Peyer's patch (tissue), 4 donors: ENCODE measurements around the gene NOB1. TPM values are rescaled to one million over a fixed set of nuclear protein-coding genes. Genes with fewer than 3 reads are reported as not detected.
A peak's percentile ranks its signal among the peaks of the same experiment; 100 is the strongest.

Experiments used
- DNase-seq, 3 donors: peaks; one replicate each; pipeline ENCODE4 v3.0.0-alpha.2; 2017 to 2019
- H3K27ac ChIP-seq, 4 donors: fragments of 200-600 bp; sonication (generic); one replicate each; pipeline ENCODE4 v1.5.1; 2016 to 2019
- H3K27me3 ChIP-seq, 2 donors: fragments of 200-600 bp; sonication (generic); one replicate each; pipeline ENCODE4 v1.5.1; 2019
- H3K36me3 ChIP-seq, 3 donors: fragments of 200-600 bp; sonication (generic); one replicate each; pipeline ENCODE4 v1.5.1; 2016 to 2019
- H3K4me1 ChIP-seq, 4 donors: fragments of 200-600 bp; sonication (generic); one replicate each; pipeline ENCODE4 v1.5.1; 2016 to 2019
- H3K4me3 ChIP-seq, 4 donors: fragments of 200-600 bp; sonication (generic); 1 replicate in 3 of 4; 2 replicates in 1 of 4; pipeline ENCODE4 v1.5.1; 2016 to 2019; ENCODE audit warnings: mild to moderate bottlenecking in 1 of 4
- H3K9me3 ChIP-seq, 4 donors: fragments of 200-600 bp; sonication (generic); one replicate each; pipeline ENCODE4 v1.5.1; 2016 to 2019; ENCODE audit warnings: mild to moderate bottlenecking in 1 of 4
- CTCF ChIP-seq, 6 experiments: fragments of 450-650 bp in 4 of 6; fragments of 200-600 bp in 2 of 6; sonication (generic) in 1 of 6; IDR thresholded peaks; one replicate each; pipeline ENCODE4 v1.5.1; 2017 to 2019; ENCODE audit warnings: antibody characterized with exemption in 6 of 6, mild to moderate bottlenecking in 3 of 6, moderate library complexity in 1 of 6
- POLR2A ChIP-seq, 2 donors: fragments of 450-650 bp; IDR thresholded peaks; one replicate each; pipeline ENCODE4 v1.5.1; 2017; ENCODE audit warnings: antibody characterized with exemption in 2 of 2, mild to moderate bottlenecking in 2 of 2, moderate library complexity in 2 of 2
- total RNA-seq, 4 donors: library from RNA; depleted of rRNA; stranded (reverse); fragments of >200 nt; gene quantifications; one replicate each; pipeline ENCODE4 v1.1.0, GENCODE V29; 2016

The NOB1 gene
- total RNA-seq, 4 donors from 2014 or later, result 13.5 to 37.1 (median 27.7) TPM

GRCh38 chr16:69712277-69712676, 42.4 kb downstream of the NOB1 start:
- Histone ChIP-seq H3K4me1 (no peaks in the 10 kb centered on the region), H3K9me3 (no peaks in the 10 kb centered on the region), H3K27me3 (no peaks in the 10 kb centered on the region), H3K36me3 (peaks cover 0 to 40% (median 0%) of the 10 kb centered on the region in 3 donors), H3K27ac (no peak overlapping the region), H3K4me3 (no peak overlapping the region)
- no peak for TF ChIP-seq CTCF (IDR thresholded peaks at IDR 0.05)
- no peak for TF ChIP-seq POLR2A (IDR thresholded peaks at IDR 0.05)
- DNase-seq, result no peak

- TF ChIP-seq CTCF (IDR thresholded peaks at IDR 0.05) (no peak), POLR2A (IDR thresholded peaks at IDR 0.05) (no peak)
- Histone ChIP-seq H3K36me3 (peaks cover 0 to 31% (median 0%) of the 10 kb centered on the region in 3 donors), H3K27ac (no peak overlapping the region), H3K4me1 (no peaks in the 10 kb centered on the region), H3K9me3 (no peaks in the 10 kb centered on the region), H3K4me3 (no peak overlapping the region), H3K27me3 (no peaks in the 10 kb centered on the region)
- peak in 1 of 3 donors; percentile 54 for DNase-seq
These were observed 43.5 kb downstream of the NOB1 start for GRCh38 chr16:69711115-69711740.

DNA sequence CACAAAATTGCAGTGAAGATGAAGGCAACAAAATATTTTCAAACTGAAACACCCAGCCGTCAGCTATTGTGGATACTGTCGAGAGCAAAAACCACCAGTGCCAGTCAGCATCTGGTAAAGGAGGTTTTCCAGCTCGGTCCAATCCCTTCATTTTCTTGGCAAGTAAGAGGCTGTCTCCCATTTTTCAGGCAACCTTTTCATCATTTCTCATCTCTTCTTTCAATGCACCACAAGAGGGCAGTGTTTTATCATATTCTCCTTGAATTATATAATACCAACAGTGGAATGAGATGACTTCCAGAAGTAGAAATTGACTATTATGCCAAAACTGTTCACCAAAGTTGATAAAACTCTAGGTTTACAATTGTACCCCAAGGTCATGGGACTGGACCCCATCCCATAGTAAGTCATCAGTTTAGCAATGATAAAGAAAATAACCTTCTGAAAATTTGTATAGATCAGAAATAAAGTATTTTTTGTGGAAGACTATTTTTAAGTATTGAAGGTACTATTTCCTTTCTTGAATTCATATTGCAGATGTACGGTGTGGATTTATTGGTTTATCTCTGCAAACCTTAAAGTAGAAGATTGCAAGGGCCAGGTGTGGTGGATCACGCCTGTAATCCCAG, 45.2 kb downstream of the NOB1 start:
- Histone ChIP-seq H3K27ac (no peak overlapping the region), H3K27me3 (no peaks in the 10 kb centered on the region)

DNA sequence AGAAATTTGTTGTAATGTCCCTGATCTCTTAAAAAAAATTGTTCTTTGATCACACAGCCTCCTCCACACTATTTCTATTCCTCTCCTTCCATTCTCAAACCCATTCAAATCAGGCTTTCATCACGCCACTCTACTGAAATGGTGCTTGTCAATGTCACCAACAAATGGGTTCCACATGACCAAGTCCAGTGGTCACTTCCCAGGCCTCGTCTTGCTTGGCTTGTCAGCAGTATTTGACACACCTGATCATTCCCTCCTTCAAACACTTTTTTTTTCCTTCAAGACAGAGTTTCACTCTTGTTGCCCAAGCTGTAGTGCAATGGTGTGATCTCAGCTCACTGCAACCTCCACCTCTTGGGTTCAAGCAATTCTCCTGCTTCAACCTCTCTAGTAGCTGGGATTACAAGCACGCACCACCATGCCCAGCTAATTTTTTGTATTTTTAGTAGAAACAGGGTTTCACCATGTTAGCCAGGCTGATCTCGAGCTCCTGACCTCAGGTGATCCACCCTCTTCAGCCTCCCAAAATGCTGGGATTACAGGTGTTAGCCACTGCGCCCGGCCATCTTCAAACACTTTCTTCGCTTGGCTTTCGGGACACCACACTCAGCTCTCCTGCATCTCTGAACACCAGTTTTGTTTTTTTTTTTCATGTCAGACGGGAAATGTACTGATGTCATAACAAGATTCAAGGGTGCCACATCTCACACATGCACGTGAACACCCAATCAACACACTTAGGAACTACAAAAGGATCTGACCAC, 46.6 kb downstream of the NOB1 start:
- H3K4me1 ChIP-seq, result no peaks in the 10 kb centered on the region
- peaks cover 0 to 13% (median 0%) of the 10 kb centered on the region in 3 donors for H3K36me3 ChIP-seq
- no peaks in the 10 kb centered on the region for H3K9me3 ChIP-seq
- no peak for DNase-seq
- TF ChIP-seq POLR2A (IDR thresholded peaks at IDR 0.05), result no peak
- TF ChIP-seq CTCF (IDR thresholded peaks at IDR 0.05), result no peak
- H3K27ac ChIP-seq, result no peak overlapping the region
- H3K27me3 ChIP-seq, result no peaks in the 10 kb centered on the region
- H3K4me3 ChIP-seq, result no peak overlapping the region

More for the DNA sequence above, 45.2 kb downstream of the NOB1 start:
- H3K9me3 ChIP-seq, result no peaks in the 10 kb centered on the region
- H3K4me3 ChIP-seq, result no peak overlapping the region
- no peak for DNase-seq
- TF ChIP-seq POLR2A (IDR thresholded peaks at IDR 0.05) (no peak), CTCF (IDR thresholded peaks at IDR 0.05) (peak; percentile 43 to 93 (median 84))
- H3K4me1 ChIP-seq, result no peaks in the 10 kb centered on the region
- H3K36me3 ChIP-seq, result peaks cover 0 to 14% (median 0%) of the 10 kb centered on the region in 3 donors

DNA sequence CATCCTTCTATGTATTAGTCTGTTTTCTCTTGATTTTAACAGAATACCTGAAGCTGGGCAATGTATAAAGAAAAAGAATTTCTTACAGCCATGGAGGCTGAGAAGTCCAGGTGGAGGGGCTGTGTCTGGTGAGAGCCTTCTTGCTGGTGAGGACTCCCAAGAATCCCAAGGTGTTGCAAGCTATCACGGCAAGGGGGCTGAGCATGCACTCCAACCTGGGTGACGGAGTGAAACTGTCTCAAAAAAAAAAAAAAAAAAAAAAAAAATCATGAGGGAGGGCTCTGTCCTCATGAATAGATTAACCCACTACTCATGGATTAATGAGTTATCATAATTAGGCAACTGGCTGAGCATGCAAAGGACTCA, 47.8 kb downstream of the NOB1 start:
- Histone ChIP-seq H3K9me3 (no peaks in the 10 kb centered on the region), H3K27ac (no peak overlapping the region), H3K4me1 (no peaks in the 10 kb centered on the region), H3K36me3 (peaks cover 0 to 1% (median 0%) of the 10 kb centered on the region in 3 donors), H3K4me3 (no peak overlapping the region), H3K27me3 (no peaks in the 10 kb centered on the region)
- no peak for TF ChIP-seq CTCF (IDR thresholded peaks at IDR 0.05)
- TF ChIP-seq POLR2A (IDR thresholded peaks at IDR 0.05), result no peak
- DNase-seq, result no peak
